Measurements from ENCODE around the gene AUH. TPM values are rescaled to one million over a fixed set of nuclear protein-coding genes. Genes with fewer than 3 reads are reported as not detected.

Gene AUH
- polyA plus RNA-seq, 3 donors: 4.0 to 9.9 (median 8.4) TPM

DNA sequence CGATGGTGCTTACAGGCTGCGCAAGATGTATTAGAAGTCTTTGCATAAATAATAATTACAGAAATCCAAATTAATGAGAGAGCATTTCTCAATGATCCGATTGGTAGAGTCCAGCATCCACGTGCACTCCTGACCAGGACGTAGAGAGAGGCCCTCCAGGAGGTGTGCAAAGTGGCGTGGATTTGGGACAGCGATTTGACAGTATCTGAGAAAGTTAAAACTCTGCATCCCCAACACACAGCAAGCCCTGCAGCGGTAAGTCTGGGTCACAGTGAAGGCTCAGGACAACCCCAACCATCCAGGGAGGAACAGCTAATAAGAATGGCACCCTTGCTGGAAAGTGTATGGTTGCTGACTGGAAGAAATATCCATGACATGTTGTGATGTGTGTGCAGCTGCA lies 180.2 kb downstream of the AUH start:
- H2AFZ ChIP-seq (ENCODE audit: insufficient read depth, low read depth, low read length, poor library complexity, severe bottlenecking): no peak overlapping the region
- intact Hi-C loops (cut with micrococcal nuclease): no loop called here

DNA sequence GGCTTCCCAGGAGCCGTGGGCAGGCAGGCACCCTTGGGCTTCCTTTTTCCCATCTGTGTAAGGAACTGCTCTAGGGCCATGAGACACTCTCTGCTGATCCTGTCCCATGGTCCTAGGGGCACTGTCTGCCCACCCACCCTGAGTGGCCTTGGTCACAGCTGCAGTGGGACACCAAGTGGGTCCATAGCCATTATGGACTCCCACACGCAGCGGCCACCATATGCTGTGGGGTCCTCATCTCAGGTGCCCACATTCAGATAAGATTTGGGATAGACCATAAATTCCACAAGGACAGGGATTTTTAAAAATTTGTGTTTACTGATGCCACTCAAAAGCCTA lies 180.8 kb downstream of the AUH start:
- peaks cover 14% of the 10 kb centered on the region for H3K4me1 Mint-ChIP-seq

More for the DNA sequence above, 180.2 kb downstream of the AUH start:
- H3K9ac ChIP-seq (ENCODE audit: insufficient read depth, low read length, poor library complexity, severe bottlenecking): no peak overlapping the region
- H3K36me3 ChIP-seq (replicated peaks in 1 of 2; ENCODE audit: control insufficient read depth in 1 of 2, insufficient read depth in 2 of 2, low read length in 2 of 2): no peaks in the 10 kb centered on the region
- H3K4me2 ChIP-seq (replicated peaks; ENCODE audit: extremely low read depth, low read length, poor library complexity, severe bottlenecking): no peak overlapping the region
- H3K79me2 ChIP-seq (ENCODE audit: insufficient read depth, low read length): no peaks in the 10 kb centered on the region
- H3K27me3 Mint-ChIP-seq (ENCODE audit: low read depth in 3 of 3): peaks cover 0 to 5% (median 2%) of the 10 kb centered on the region in 3 donors
- no peaks in the 10 kb centered on the region for H3K27me3 ChIP-seq (ENCODE audit: control insufficient read depth in 2 of 2, insufficient read depth in 2 of 2, low read length in 2 of 2)
- WGBS (ENCODE audit: insufficient coverage): 100% methylated on average over 3 of the region's 8 CpGs
- DNase-seq: no peak
- no peak overlapping the region for H3K4me3 ChIP-seq (replicated peaks in 1 of 3; ENCODE audit: low read depth in 2 of 3, low read length in 3 of 3)
- no peaks in the 10 kb centered on the region for H4K20me1 ChIP-seq (ENCODE audit: insufficient read depth, low read length)
- peaks cover 10 to 16% of the 10 kb centered on the region in 2 donors for H3K4me1 ChIP-seq (ENCODE audit: control insufficient read depth in 1 of 2, insufficient read depth in 2 of 2, low read length in 2 of 2)
- peaks cover 0 to 3% of the 10 kb centered on the region in 2 donors for H3K36me3 Mint-ChIP-seq
- TF ChIP-seq, protein P1, sequence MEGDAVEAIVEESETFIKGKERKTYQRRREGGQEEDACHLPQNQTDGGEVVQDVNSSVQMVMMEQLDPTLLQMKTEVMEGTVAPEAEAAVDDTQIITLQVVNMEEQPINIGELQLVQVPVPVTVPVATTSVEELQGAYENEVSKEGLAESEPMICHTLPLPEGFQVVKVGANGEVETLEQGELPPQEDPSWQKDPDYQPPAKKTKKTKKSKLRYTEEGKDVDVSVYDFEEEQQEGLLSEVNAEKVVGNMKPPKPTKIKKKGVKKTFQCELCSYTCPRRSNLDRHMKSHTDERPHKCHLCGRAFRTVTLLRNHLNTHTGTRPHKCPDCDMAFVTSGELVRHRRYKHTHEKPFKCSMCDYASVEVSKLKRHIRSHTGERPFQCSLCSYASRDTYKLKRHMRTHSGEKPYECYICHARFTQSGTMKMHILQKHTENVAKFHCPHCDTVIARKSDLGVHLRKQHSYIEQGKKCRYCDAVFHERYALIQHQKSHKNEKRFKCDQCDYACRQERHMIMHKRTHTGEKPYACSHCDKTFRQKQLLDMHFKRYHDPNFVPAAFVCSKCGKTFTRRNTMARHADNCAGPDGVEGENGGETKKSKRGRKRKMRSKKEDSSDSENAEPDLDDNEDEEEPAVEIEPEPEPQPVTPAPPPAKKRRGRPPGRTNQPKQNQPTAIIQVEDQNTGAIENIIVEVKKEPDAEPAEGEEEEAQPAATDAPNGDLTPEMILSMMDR (IDR thresholded peaks at IDR 0.05): no peak
- peaks cover 0 to 2% (median 0%) of the 10 kb centered on the region in 7 donors for H3K9me3 Mint-ChIP-seq
- H3K4me3 Mint-ChIP-seq: no peak overlapping the region
- H3K27ac Mint-ChIP-seq: peak overlapping the region in 1 of 7 donors; percentile 7
- H3K27ac ChIP-seq (ENCODE audit: low read depth in 1 of 2, low read length in 2 of 2): no peak overlapping the region
- no peaks in the 10 kb centered on the region for H3K9me3 ChIP-seq (replicated peaks in 1 of 2; ENCODE audit: control insufficient read depth in 1 of 2, insufficient read depth in 1 of 2, low read length in 2 of 2)
- peaks cover 19% of the 10 kb centered on the region for H3K4me1 Mint-ChIP-seq

More for the DNA sequence above, 180.8 kb downstream of the AUH start:
- Histone ChIP-seq H4K20me1 (ENCODE audit: insufficient read depth, low read length) (no peaks in the 10 kb centered on the region), H3K4me1 (ENCODE audit: control insufficient read depth in 1 of 2, insufficient read depth in 2 of 2, low read length in 2 of 2) (peaks cover 7 to 11% of the 10 kb centered on the region in 2 donors), H3K4me3 (replicated peaks in 1 of 3; ENCODE audit: low read depth in 2 of 3, low read length in 3 of 3) (no peak overlapping the region), H3K79me2 (ENCODE audit: insufficient read depth, low read length) (no peaks in the 10 kb centered on the region), H2AFZ (ENCODE audit: insufficient read depth, low read depth, low read length, poor library complexity, severe bottlenecking) (no peak overlapping the region), H3K9me3 (replicated peaks in 1 of 2; ENCODE audit: control insufficient read depth in 1 of 2, insufficient read depth in 1 of 2, low read length in 2 of 2) (no peaks in the 10 kb centered on the region), H3K27me3 (ENCODE audit: control insufficient read depth in 2 of 2, insufficient read depth in 2 of 2, low read length in 2 of 2) (no peaks in the 10 kb centered on the region), H3K4me2 (replicated peaks; ENCODE audit: extremely low read depth, low read length, poor library complexity, severe bottlenecking) (no peak overlapping the region), H3K9ac (ENCODE audit: insufficient read depth, low read length, poor library complexity, severe bottlenecking) (no peak overlapping the region), H3K27ac (ENCODE audit: low read depth in 1 of 2, low read length in 2 of 2) (no peak overlapping the region), H3K36me3 (replicated peaks in 1 of 2; ENCODE audit: control insufficient read depth in 1 of 2, insufficient read depth in 2 of 2, low read length in 2 of 2) (no peaks in the 10 kb centered on the region)
- intact Hi-C loops (cut with micrococcal nuclease): no loop called here
- Mint-ChIP-seq H3K4me3 (no peak overlapping the region), H3K27ac (no peak overlapping the region), H3K27me3 (ENCODE audit: low read depth in 3 of 3) (peaks cover 0 to 5% (median 2%) of the 10 kb centered on the region in 3 donors), H3K9me3 (peaks cover 0 to 2% (median 0%) of the 10 kb centered on the region in 7 donors), H3K36me3 (peaks cover 0 to 3% of the 10 kb centered on the region in 2 donors)
- DNase-seq: no peak
- WGBS (ENCODE audit: insufficient coverage): no CpG with 5 or more reads among the region's 3 CpGs
- TF ChIP-seq, protein P1 (IDR thresholded peaks at IDR 0.05): no peak
